Liver (tissue), 3 donors: ENCODE data around the gene C10orf67.

Experiments used
- CTCF ChIP-seq: fragments of 150-350 bp; IDR thresholded peaks from 2 replicates; pipeline ENCODE4 v1.5.1; 2017; ENCODE audit warnings: improper control_type of control experiment, low read depth, low read length; ENCODE audit not compliant: missing input control
- FOXA1 ChIP-seq: IDR thresholded peaks from 2 replicates; pipeline ENCODE4 v1.6.1; 2016; ENCODE audit warnings: antibody characterized with exemption
- GABPA ChIP-seq, 2 donors: IDR thresholded peaks in 1 of 2; conservative IDR thresholded peaks in 1 of 2; 2 replicates each; pipeline ENCODE4 v1.6.1; 2016; ENCODE audit warnings: antibody characterized with exemption in 2 of 2, mild to moderate bottlenecking in 1 of 2, moderate library complexity in 1 of 2
- HNF4G ChIP-seq: IDR thresholded peaks from 2 replicates; pipeline ENCODE4 v1.6.1; 2016; ENCODE audit warnings: antibody characterized with exemption
- MAX ChIP-seq: IDR thresholded peaks from 2 replicates; pipeline ENCODE4 v1.6.1; 2016; ENCODE audit warnings: antibody characterized with exemption
- RAD21 ChIP-seq, 2 donors: IDR thresholded peaks; 2 replicates each; pipeline ENCODE4 v1.6.1; 2016; ENCODE audit warnings: antibody characterized with exemption in 2 of 2, mild to moderate bottlenecking in 2 of 2
- REST ChIP-seq: IDR thresholded peaks from 2 replicates; pipeline ENCODE4 v1.6.1; 2016; ENCODE audit warnings: antibody characterized with exemption, mild to moderate bottlenecking
- RXRA ChIP-seq, 2 donors: IDR thresholded peaks; 2 replicates each; pipeline ENCODE4 v1.6.1; 2017 to 2018; ENCODE audit warnings: antibody characterized with exemption in 2 of 2, mild to moderate bottlenecking in 1 of 2
- YY1 ChIP-seq: IDR thresholded peaks from 2 replicates; pipeline ENCODE4 v1.6.1; 2016; ENCODE audit warnings: antibody characterized with exemption, mild to moderate bottlenecking
- ZBTB33 ChIP-seq: IDR thresholded peaks from 2 replicates; pipeline ENCODE4 v1.6.1; 2016; ENCODE audit warnings: antibody characterized with exemption
- donor health status: healthy.
- donor health status: healthy.

- TF ChIP-seq CTCF = peak; percentile 39
- TF ChIP-seq RXRA (IDR thresholded peaks at IDR 0.05) = no peak
- no peak for TF ChIP-seq FOXA1
- no peak for TF ChIP-seq REST
- no peak for TF ChIP-seq MAX
- no peak for TF ChIP-seq HNF4G
- TF ChIP-seq GABPA (IDR thresholded peaks at IDR 0.05 in 1 of 2, conservative IDR thresholded peaks at IDR 0.05 in 1 of 2) = no peak
- peak; percentile 55 to 63 for TF ChIP-seq RAD21 (IDR thresholded peaks at IDR 0.05)
- TF ChIP-seq YY1 = no peak
- TF ChIP-seq ZBTB33 = no peak
Observed at GRCh38 chr10:23294638-23295247, 49.9 kb downstream of the C10orf67 start.
